ENCODE results near the gene PRSS1. TPM values are rescaled to one million over a fixed set of nuclear protein-coding genes. Genes with fewer than 3 reads are reported as not detected.

Gene PRSS1
- total RNA-seq, 6 experiments from 2014 or later, result not detected

DNA sequence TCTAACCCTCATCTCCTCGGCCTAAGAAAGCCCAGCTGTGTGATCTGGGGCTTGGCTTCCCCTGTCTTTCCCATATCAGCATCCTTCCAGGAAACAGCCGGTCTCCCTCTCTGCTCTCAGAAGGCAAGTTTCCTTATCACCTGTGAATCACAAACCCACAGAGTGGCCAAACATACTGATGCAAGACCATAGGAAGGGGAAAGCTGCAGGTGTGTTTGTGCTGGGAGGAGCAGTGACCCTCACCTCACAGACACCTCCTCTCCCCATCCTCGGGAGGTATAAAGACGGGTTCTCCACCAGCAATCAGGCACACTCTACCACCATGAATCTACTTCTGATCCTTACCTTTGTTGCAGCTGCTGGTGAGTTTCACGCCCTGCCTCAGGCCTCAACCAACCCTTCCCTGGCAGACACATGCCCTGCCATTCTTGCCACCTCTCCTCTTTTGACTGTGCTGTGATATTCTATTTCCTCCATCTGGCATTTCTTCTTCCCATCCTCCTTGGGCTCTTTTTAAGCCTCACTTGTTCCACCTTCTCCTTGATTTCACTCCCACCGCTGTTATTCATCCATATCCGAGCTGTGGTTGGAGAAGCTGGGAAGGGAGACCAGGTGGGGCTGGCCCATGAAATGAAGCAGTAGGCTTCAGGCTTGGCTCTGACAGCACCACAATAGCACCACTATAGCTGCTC, 21.5 kb downstream of the PRSS1 start, which contains the start of gene PRSS2:
PRSS2 (plus strand) TSS at position 310 of the 692 bp plus-strand sequence; CDS start at position 323, 13 bp downstream.
- no peak within 1 kb of the TSS for H3K4me3 Mint-ChIP-seq
- no peak within 1 kb of the TSS for H3K27ac Mint-ChIP-seq
- no peaks in the 10 kb centered on the region for H3K36me3 Mint-ChIP-seq (ENCODE audit: low read depth)
- H3K27me3 Mint-ChIP-seq (ENCODE audit: insufficient read depth), result peaks cover 54% of the 10 kb centered on the region
- DNase-seq, result no peak
- H3K4me1 Mint-ChIP-seq (ENCODE audit: low read depth), result peaks cover 10% of the 10 kb centered on the region
- TF ChIP-seq, protein P1, sequence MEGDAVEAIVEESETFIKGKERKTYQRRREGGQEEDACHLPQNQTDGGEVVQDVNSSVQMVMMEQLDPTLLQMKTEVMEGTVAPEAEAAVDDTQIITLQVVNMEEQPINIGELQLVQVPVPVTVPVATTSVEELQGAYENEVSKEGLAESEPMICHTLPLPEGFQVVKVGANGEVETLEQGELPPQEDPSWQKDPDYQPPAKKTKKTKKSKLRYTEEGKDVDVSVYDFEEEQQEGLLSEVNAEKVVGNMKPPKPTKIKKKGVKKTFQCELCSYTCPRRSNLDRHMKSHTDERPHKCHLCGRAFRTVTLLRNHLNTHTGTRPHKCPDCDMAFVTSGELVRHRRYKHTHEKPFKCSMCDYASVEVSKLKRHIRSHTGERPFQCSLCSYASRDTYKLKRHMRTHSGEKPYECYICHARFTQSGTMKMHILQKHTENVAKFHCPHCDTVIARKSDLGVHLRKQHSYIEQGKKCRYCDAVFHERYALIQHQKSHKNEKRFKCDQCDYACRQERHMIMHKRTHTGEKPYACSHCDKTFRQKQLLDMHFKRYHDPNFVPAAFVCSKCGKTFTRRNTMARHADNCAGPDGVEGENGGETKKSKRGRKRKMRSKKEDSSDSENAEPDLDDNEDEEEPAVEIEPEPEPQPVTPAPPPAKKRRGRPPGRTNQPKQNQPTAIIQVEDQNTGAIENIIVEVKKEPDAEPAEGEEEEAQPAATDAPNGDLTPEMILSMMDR (IDR thresholded peaks at IDR 0.05), result no peak
- no peaks in the 10 kb centered on the region for H3K9me3 Mint-ChIP-seq

DNA sequence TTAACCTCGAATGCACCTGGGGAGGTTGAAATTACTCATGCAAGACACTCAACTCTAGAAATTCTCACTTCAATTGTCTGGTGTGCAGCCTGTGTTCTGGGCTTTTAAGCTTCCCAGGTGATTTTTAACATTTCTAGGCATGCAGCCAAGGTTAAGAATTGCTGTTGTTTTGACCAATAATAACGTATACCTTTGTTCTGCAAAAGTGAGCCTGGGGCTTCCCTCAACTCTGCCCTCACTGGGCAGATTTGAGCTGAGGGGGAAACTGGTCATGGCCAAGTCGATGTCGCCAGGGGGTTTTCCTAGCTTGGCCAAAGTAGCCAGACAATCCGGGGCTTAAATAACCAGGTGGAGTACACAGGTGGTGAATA, 22.1 kb downstream of the PRSS1 start:
- Mint-ChIP-seq H3K4me3 (no peak overlapping the region), H3K27ac (no peak overlapping the region), H3K9me3 (no peaks in the 10 kb centered on the region), H3K4me1 (ENCODE audit: low read depth) (peaks cover 15% of the 10 kb centered on the region), H3K27me3 (ENCODE audit: insufficient read depth) (peaks cover 54% of the 10 kb centered on the region), H3K36me3 (ENCODE audit: low read depth) (no peaks in the 10 kb centered on the region)
- TF ChIP-seq, protein P1 (IDR thresholded peaks at IDR 0.05), result no peak
- DNase-seq, result no peak

- Mint-ChIP-seq H3K27ac (no peak overlapping the region), H3K4me3 (no peak overlapping the region), H3K36me3 (ENCODE audit: low read depth) (no peaks in the 10 kb centered on the region), H3K4me1 (ENCODE audit: low read depth) (peaks cover 18% of the 10 kb centered on the region), H3K27me3 (ENCODE audit: insufficient read depth) (peaks cover 54% of the 10 kb centered on the region), H3K9me3 (no peaks in the 10 kb centered on the region)
- TF ChIP-seq, protein P1 (IDR thresholded peaks at IDR 0.05), result no peak
- no peak for DNase-seq
These were observed 22.8 kb downstream of the PRSS1 start for GRCh38 chr7:142772051-142772450.

GRCh38 chr7:142772673-142773072, 23.4 kb downstream of the PRSS1 start:
- peaks cover 18% of the 10 kb centered on the region for H3K4me1 Mint-ChIP-seq (ENCODE audit: low read depth)
- no peak for DNase-seq
- H3K27ac Mint-ChIP-seq, result no peak overlapping the region
- TF ChIP-seq, protein P1 (IDR thresholded peaks at IDR 0.05), result no peak
- peaks cover 49% of the 10 kb centered on the region for H3K27me3 Mint-ChIP-seq (ENCODE audit: insufficient read depth)
- no peak overlapping the region for H3K4me3 Mint-ChIP-seq
- H3K9me3 Mint-ChIP-seq, result no peaks in the 10 kb centered on the region
- H3K36me3 Mint-ChIP-seq (ENCODE audit: low read depth), result no peaks in the 10 kb centered on the region

- H3K36me3 Mint-ChIP-seq (ENCODE audit: low read depth), result no peaks in the 10 kb centered on the region
- no peaks in the 10 kb centered on the region for H3K9me3 Mint-ChIP-seq
- peaks cover 18% of the 10 kb centered on the region for H3K4me1 Mint-ChIP-seq (ENCODE audit: low read depth)
- no peak overlapping the region for H3K27ac Mint-ChIP-seq
- H3K4me3 Mint-ChIP-seq, result no peak overlapping the region
- TF ChIP-seq, protein P1 (IDR thresholded peaks at IDR 0.05), result no peak
- peaks cover 46% of the 10 kb centered on the region for H3K27me3 Mint-ChIP-seq (ENCODE audit: insufficient read depth)
- no peak for DNase-seq
These were observed 24.0 kb downstream of the PRSS1 start for GRCh38 chr7:142773230-142773629.
